Measurements from ENCODE around the gene DNAH2.
A peak's percentile ranks its signal among the peaks of the same experiment; 100 is the strongest.

The DNAH2 gene

GRCh38 chr17:7833011-7833794 is 115.7 kb downstream of the DNAH2 start:
- no peak for DNase-seq (ENCODE audit: low read depth)
- peak overlapping the region; percentile 90 for H3K4me3 ChIP-seq (ENCODE audit: low read length)
- no peak for TF ChIP-seq CTCF (IDR thresholded peaks at IDR 0.05; ENCODE audit: insufficient read depth, low read depth, low read length, missing control alignments)

- DNase-seq (ENCODE audit: low read depth): peak; percentile 96
- peak within 1 kb of the TSS; percentile 90 for H3K4me3 ChIP-seq (ENCODE audit: low read length)
- no peak for TF ChIP-seq CTCF (IDR thresholded peaks at IDR 0.05; ENCODE audit: insufficient read depth, low read depth, low read length, missing control alignments)
Observed at GRCh38 chr17:7833795-7834541, 116.4 kb downstream of the DNAH2 start, which contains the start of gene KDM6B. Gene KDM6B (plus strand): TSS chr17:7834217. CDS start chr17:7845555, 11,338 bp downstream.

- DNase-seq (ENCODE audit: low read depth): peak; percentile 39
- no peak for TF ChIP-seq CTCF (IDR thresholded peaks at IDR 0.05; ENCODE audit: insufficient read depth, low read depth, low read length, missing control alignments)
- peak overlapping the region; percentile 90 for H3K4me3 ChIP-seq (ENCODE audit: low read length)
Observed at GRCh38 chr17:7834542-7834956, 117.0 kb downstream of the DNAH2 start.

- H3K4me3 ChIP-seq (ENCODE audit: low read length): peak overlapping the region; percentile 90
- peak; percentile 83 for TF ChIP-seq CTCF (IDR thresholded peaks at IDR 0.05; ENCODE audit: insufficient read depth, low read depth, low read length, missing control alignments)
- DNase-seq (ENCODE audit: low read depth): peak; percentile 99
Observed at GRCh38 chr17:7834957-7835813, 117.6 kb downstream of the DNAH2 start.

- DNase-seq (ENCODE audit: low read depth): peak; percentile 72
- H3K4me3 ChIP-seq (ENCODE audit: low read length): peak overlapping the region; percentile 90
- TF ChIP-seq CTCF (IDR thresholded peaks at IDR 0.05; ENCODE audit: insufficient read depth, low read depth, low read length, missing control alignments): no peak
Observed at GRCh38 chr17:7835814-7836595, 118.5 kb downstream of the DNAH2 start.

Data from epithelial cell of esophagus (primary cell).